H9 (cell line): ENCODE data around the gene ADGRG2. TPM values are rescaled to one million over a fixed set of nuclear protein-coding genes. Genes with fewer than 3 reads are reported as not detected.

Experiments
- DNase-seq: peaks from one replicate; pipeline ENCODE4 v3.0.0-alpha.2; 2017
- H2AFZ ChIP-seq: one replicate; pipeline ENCODE4 v1.6.1; 2013; ENCODE audit warnings: mild to moderate bottlenecking, low read length, control low read depth, moderate library complexity
- H2AK5ac ChIP-seq: 2 replicates; pipeline ENCODE4 v1.6.1; 2013; ENCODE audit warnings: low read length, control low read depth, mixed read lengths; ENCODE audit not compliant: insufficient read length
- H2BK120ac ChIP-seq: one replicate; pipeline ENCODE4 v1.6.1; 2013; ENCODE audit warnings: low read depth, mild to moderate bottlenecking, low read length, control low read depth, inconsistent platforms; ENCODE audit not compliant: poor library complexity, severe bottlenecking
- H2BK12ac ChIP-seq: 2 replicates; pipeline ENCODE4 v1.6.1; 2013; ENCODE audit warnings: low read length, control low read depth, mixed read lengths, low read depth; ENCODE audit not compliant: insufficient read length
- H2BK15ac ChIP-seq: 2 replicates; pipeline ENCODE4 v1.6.1; 2013; ENCODE audit warnings: low read depth, low read length, control low read depth
- H2BK20ac ChIP-seq: one replicate; pipeline ENCODE4 v1.6.1; 2013; ENCODE audit warnings: low read depth, mild to moderate bottlenecking, low read length, control low read depth, inconsistent platforms; ENCODE audit not compliant: poor library complexity, severe bottlenecking
- H2BK5ac ChIP-seq: 2 replicates; pipeline ENCODE4 v1.6.1; 2013; ENCODE audit warnings: low read length, control low read depth, mixed read lengths; ENCODE audit not compliant: insufficient read length
- H3K14ac ChIP-seq: 2 replicates; pipeline ENCODE4 v1.6.1; 2013; ENCODE audit warnings: low read length, control low read depth; ENCODE audit not compliant: insufficient read depth
- H3K18ac ChIP-seq: 2 replicates; pipeline ENCODE4 v1.6.1; 2013; ENCODE audit warnings: low read depth, mild to moderate bottlenecking, mixed read lengths, low read length, control low read depth; ENCODE audit not compliant: insufficient read length
- H3K23ac ChIP-seq: 2 replicates; pipeline ENCODE4 v1.6.1; 2013; ENCODE audit warnings: low read length, control low read depth, mixed read lengths, low read depth; ENCODE audit not compliant: insufficient read length
- H3K23me2 ChIP-seq: 2 replicates; pipeline ENCODE4 v1.6.1; 2013; ENCODE audit warnings: low read depth, mild to moderate bottlenecking, mixed read lengths, low read length, control low read depth; ENCODE audit not compliant: insufficient read length, poor library complexity, severe bottlenecking
- H3K27ac ChIP-seq: 2 replicates; pipeline ENCODE4 v1.5.1; 2013; ENCODE audit warnings: low read length, control low read depth, mixed read lengths, low read depth; ENCODE audit not compliant: insufficient read length
- H3K27me3 ChIP-seq: 2 replicates; pipeline ENCODE4 v1.6.1; 2013; ENCODE audit warnings: low read length, control low read depth, inconsistent platforms; ENCODE audit not compliant: insufficient read depth
- H3K4ac ChIP-seq: 2 replicates; pipeline ENCODE4 v1.6.1; 2013; ENCODE audit warnings: low read depth, mild to moderate bottlenecking, control low read depth, inconsistent platforms, low read length, moderate library complexity
- H3K4me1 ChIP-seq: 2 replicates; pipeline ENCODE4 v1.6.1; 2013; ENCODE audit warnings: low read length, control low read depth, inconsistent platforms; ENCODE audit not compliant: insufficient read depth
- H3K4me2 ChIP-seq: 2 replicates; pipeline ENCODE4 v1.6.1; 2013; ENCODE audit warnings: low read length, control low read depth, mixed read lengths; ENCODE audit not compliant: insufficient read length, insufficient read depth
- H3K56ac ChIP-seq: 2 replicates; pipeline ENCODE4 v1.6.1; 2013; ENCODE audit warnings: low read depth, mild to moderate bottlenecking, mixed read lengths, low read length, control low read depth; ENCODE audit not compliant: insufficient read length
- H3K79me1 ChIP-seq: 2 replicates; pipeline ENCODE4 v1.6.1; 2013; ENCODE audit warnings: low read depth, mild to moderate bottlenecking, moderate library complexity, low read length, control low read depth, inconsistent platforms; ENCODE audit not compliant: insufficient read depth, poor library complexity, severe bottlenecking
- H3K79me2 ChIP-seq: 2 replicates; pipeline ENCODE4 v1.6.1; 2013; ENCODE audit warnings: low read length, control low read depth, inconsistent platforms; ENCODE audit not compliant: insufficient read depth
- H3K9ac ChIP-seq: 2 replicates; pipeline ENCODE4 v1.6.1; 2013; ENCODE audit warnings: low read length, control low read depth, mixed read lengths; ENCODE audit not compliant: insufficient read length; ENCODE audit errors: extremely low read depth
- H3K9me3 ChIP-seq: one replicate; pipeline ENCODE4 v1.6.1; 2013; ENCODE audit warnings: low read depth, low read length, inconsistent platforms; ENCODE audit not compliant: control insufficient read depth
- H3T11ph ChIP-seq: one replicate; pipeline ENCODE4 v1.6.1; 2013; ENCODE audit warnings: mild to moderate bottlenecking, low read length, control low read depth, inconsistent platforms
- H4K20me1 ChIP-seq: one replicate; pipeline ENCODE4 v1.6.1; 2013; ENCODE audit not compliant: control insufficient read depth, insufficient read length, insufficient read depth
- H4K5ac ChIP-seq: 2 replicates; pipeline ENCODE4 v1.6.1; 2013; ENCODE audit warnings: low read depth, mild to moderate bottlenecking, mixed read lengths, low read length, control low read depth; ENCODE audit not compliant: insufficient read length
- H4K8ac ChIP-seq: replicated peaks from 2 replicates; pipeline ENCODE4 v1.6.1; 2013; ENCODE audit warnings: low read length, control low read depth, mixed read lengths, low read depth; ENCODE audit not compliant: insufficient read length
- H4K91ac ChIP-seq: 2 replicates; pipeline ENCODE4 v1.6.1; 2013; ENCODE audit warnings: low read depth, mild to moderate bottlenecking, moderate library complexity, mixed read lengths, low read length, control low read depth; ENCODE audit not compliant: insufficient read length
- H3K27ac Mint-ChIP-seq, 3 experiments: 2 replicates in 2 of 3; 3 replicates in 1 of 3; pipeline ENCODE4 v1.8.0; 2020 to 2021; ENCODE audit warnings: mixed read lengths in 3 of 3, mild to moderate bottlenecking in 1 of 3, moderate library complexity in 1 of 3
- H3K27me3 Mint-ChIP-seq: 2 replicates; pipeline ENCODE4 v1.8.0; 2021; ENCODE audit warnings: low read depth, mild to moderate bottlenecking, moderate library complexity, mixed read lengths
- H3K36me3 Mint-ChIP-seq, 3 experiments: 2 replicates in 2 of 3; 3 replicates in 1 of 3; pipeline ENCODE4 v1.8.0; 2020 to 2021; ENCODE audit warnings: low read depth in 3 of 3, mixed read lengths in 3 of 3; ENCODE audit not compliant: insufficient read depth in 1 of 3
- H3K4me1 Mint-ChIP-seq, 2 experiments: 2 replicates each; pipeline ENCODE4 v1.8.0; 2020; ENCODE audit warnings: mixed read lengths in 2 of 2
- H3K4me3 Mint-ChIP-seq, 2 experiments: 2 replicates in 1 of 2; 3 replicates in 1 of 2; pipeline ENCODE4 v1.8.0; 2020 to 2021; ENCODE audit warnings: mild to moderate bottlenecking in 2 of 2, mixed read lengths in 2 of 2, moderate library complexity in 1 of 2
- H3K9me3 Mint-ChIP-seq, 2 experiments: 2 replicates in 1 of 2; 3 replicates in 1 of 2; pipeline ENCODE4 v1.8.0; 2020; ENCODE audit warnings: mild to moderate bottlenecking in 2 of 2, mixed read lengths in 2 of 2, moderate library complexity in 1 of 2
- CTCF ChIP-seq: fragments of 200-600 bp; sonication (generic); conservative IDR thresholded peaks from 3 replicates; pipeline ENCODE4 v1.8.0; 2021; ENCODE audit warnings: antibody characterized with exemption, mild to moderate bottlenecking
- WGBS: extraction: QIAGEN DNeasy Blood & Tissue Kit; methylation state at CpG from one replicate; pipeline ENCODE4 v1.1.7; 2013; ENCODE audit warnings: missing lambda C conversion rate, low lambda C conversion rate, mixed read lengths; ENCODE audit not compliant: insufficient read length; ENCODE audit errors: extremely low coverage; 5-methylcytosine and 5-hydroxymethylcytosine counted together
- total RNA-seq: library from RNA; stranded (reverse); gene quantifications from 2 replicates; pipeline ENCODE4 v1.2.1, GENCODE V29; 2021

ADGRG2 gene
- total RNA-seq, 1 experiment from 2014 or later: 6.8 TPM

- H2BK120ac ChIP-seq: no peak overlapping the region
- H4K20me1 ChIP-seq: no peaks in the 10 kb centered on the region
- H4K5ac ChIP-seq: no peak overlapping the region
- H3K79me2 ChIP-seq: no peaks in the 10 kb centered on the region
- no peak for DNase-seq
- H3K79me1 ChIP-seq: no peaks in the 10 kb centered on the region
- no peak overlapping the region for H4K91ac ChIP-seq
- no peak overlapping the region for H2BK20ac ChIP-seq
- no peak overlapping the region for H3K18ac ChIP-seq
- no peak overlapping the region for H3T11ph ChIP-seq
- peaks cover 1% of the 10 kb centered on the region; the same call in 1 of the 2 replicates for H3K27me3 Mint-ChIP-seq
- H3K14ac ChIP-seq: no peak overlapping the region
- no peak overlapping the region for H3K4me2 ChIP-seq
- no peak overlapping the region for H3K4ac ChIP-seq
- WGBS: no CpG with 5 or more reads among the region's 4 CpGs
- no peaks in the 10 kb centered on the region for H3K27me3 ChIP-seq
- no peak overlapping the region for H2AK5ac ChIP-seq
- no peak overlapping the region for H2BK15ac ChIP-seq
- H2BK5ac ChIP-seq: no peak overlapping the region
- H3K23ac ChIP-seq: no peak overlapping the region
- H3K56ac ChIP-seq: no peak overlapping the region
- TF ChIP-seq CTCF: no peak
- H3K9me3 Mint-ChIP-seq: peaks cover 70 to 75% of the 10 kb centered on the region in 2 experiments
- peaks cover 26 to 44% (median 43%) of the 10 kb centered on the region in 3 experiments for H3K36me3 Mint-ChIP-seq
- H3K4me1 ChIP-seq: no peaks in the 10 kb centered on the region
- H3K27ac Mint-ChIP-seq: no peak overlapping the region
- H3K23me2 ChIP-seq: no peaks in the 10 kb centered on the region
- peaks cover 20% of the 10 kb centered on the region for H3K9me3 ChIP-seq
- H3K4me3 Mint-ChIP-seq: no peak overlapping the region; a peak in 1 of 5 replicates
- no peak overlapping the region for H3K9ac ChIP-seq
- no peak overlapping the region for H4K8ac ChIP-seq
- H2AFZ ChIP-seq: no peak overlapping the region
- H3K4me1 Mint-ChIP-seq: no peaks in the 10 kb centered on the region
- no peak overlapping the region for H2BK12ac ChIP-seq
- no peak overlapping the region for H3K27ac ChIP-seq
These were observed 172.9 kb downstream of the ADGRG2 start for GRCh38 chrX:18949291-18949943.
